ENCODE results near the gene DIAPH2. TPM values are rescaled to one million over a fixed set of nuclear protein-coding genes. Genes with fewer than 3 reads are reported as not detected.
"Not testable (repeated sequence)": the region's sequence is repeated elsewhere in the genome, so short reads cannot be mapped to it uniquely, and the experiment has no call there.

DIAPH2 gene
- total RNA-seq, 2 experiments from 2014 or later: 13.7 to 13.9 TPM

- Mint-ChIP-seq H3K27ac (no peak overlapping the region), H3K9me3 (no peaks in the 10 kb centered on the region), H3K36me3 (peaks cover 7% of the 10 kb centered on the region), H3K27me3 (no peaks in the 10 kb centered on the region), H3K4me3 (no peak overlapping the region), H3K4me1 (peaks cover 2% of the 10 kb centered on the region)
- POLR2A ChIA-PET: no interaction called here
- DNase-seq: no peak
- no peak for ATAC-seq (ENCODE audit: low read depth)
Observed at GRCh38 chrX:96700625-96701024, 16.0 kb downstream of the DIAPH2 start.

DNA sequence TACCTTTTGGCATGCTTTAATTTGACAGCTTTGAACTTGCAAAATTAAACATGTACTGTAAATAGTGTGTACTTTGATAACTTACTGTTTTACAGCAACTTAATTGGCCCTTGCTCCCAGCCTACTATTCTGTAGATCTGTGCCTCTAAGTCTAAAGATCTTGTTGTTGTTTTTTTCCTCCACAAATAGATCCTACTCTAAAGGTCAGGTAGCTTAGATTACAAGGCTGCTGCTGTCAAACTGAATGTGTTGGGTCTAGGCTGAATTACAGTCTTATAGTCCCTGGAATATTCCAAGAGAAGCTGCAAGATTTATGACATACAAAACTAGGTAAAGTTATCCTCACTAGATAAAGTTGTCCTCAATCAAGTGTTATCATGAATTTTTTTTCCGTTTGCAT is 18.7 kb downstream of the DIAPH2 start:
- no peaks in the 10 kb centered on the region for H3K9me3 Mint-ChIP-seq
- DNase-seq (no peak), ATAC-seq (ENCODE audit: low read depth) (no peak)
- H3K36me3 Mint-ChIP-seq: peaks cover 7% of the 10 kb centered on the region
- no peak overlapping the region for H3K4me3 Mint-ChIP-seq
- H3K27ac Mint-ChIP-seq: no peak overlapping the region
- peaks cover 3% of the 10 kb centered on the region for H3K4me1 Mint-ChIP-seq
- POLR2A ChIA-PET: no interaction called here
- no peaks in the 10 kb centered on the region for H3K27me3 Mint-ChIP-seq

- no peaks in the 10 kb centered on the region for H3K9me3 Mint-ChIP-seq
- no peak for ATAC-seq (ENCODE audit: low read depth)
- H3K4me1 Mint-ChIP-seq: peaks cover 3% of the 10 kb centered on the region
- no peak overlapping the region for H3K4me3 Mint-ChIP-seq
- no peak for DNase-seq
- POLR2A ChIA-PET: no interaction called here
- H3K27me3 Mint-ChIP-seq: no peaks in the 10 kb centered on the region
- peaks cover 7% of the 10 kb centered on the region for H3K36me3 Mint-ChIP-seq
- H3K27ac Mint-ChIP-seq: no peak overlapping the region
Observed at GRCh38 chrX:96703816-96704215, 19.2 kb downstream of the DIAPH2 start.

DNA sequence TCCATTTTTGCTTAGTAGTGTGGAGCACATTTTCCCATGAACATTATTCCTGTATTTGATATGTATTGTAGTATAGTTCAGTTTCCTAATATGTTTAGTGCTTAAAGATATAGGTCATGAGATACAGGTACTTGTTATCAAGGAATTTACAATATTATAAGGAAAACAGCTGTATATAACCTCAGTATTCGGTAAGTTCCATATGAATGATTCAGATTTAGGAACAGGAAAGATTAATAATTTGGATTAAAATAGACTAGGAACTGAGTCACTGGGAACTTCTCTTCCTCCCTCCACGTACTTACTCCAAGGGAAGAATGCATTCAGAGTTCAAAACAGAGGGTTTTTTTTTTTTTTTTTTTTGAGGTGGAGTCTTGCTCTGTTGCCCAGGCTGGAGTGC is 20.0 kb downstream of the DIAPH2 start:
- Mint-ChIP-seq H3K36me3 (peaks cover 7% of the 10 kb centered on the region), H3K4me1 (peaks cover 3% of the 10 kb centered on the region), H3K27me3 (no peaks in the 10 kb centered on the region), H3K9me3 (no peaks in the 10 kb centered on the region), H3K4me3 (no peak overlapping the region), H3K27ac (no peak overlapping the region)
- DNase-seq: no peak
- POLR2A ChIA-PET: no interaction called here
- no peak for ATAC-seq (ENCODE audit: low read depth)

DNA sequence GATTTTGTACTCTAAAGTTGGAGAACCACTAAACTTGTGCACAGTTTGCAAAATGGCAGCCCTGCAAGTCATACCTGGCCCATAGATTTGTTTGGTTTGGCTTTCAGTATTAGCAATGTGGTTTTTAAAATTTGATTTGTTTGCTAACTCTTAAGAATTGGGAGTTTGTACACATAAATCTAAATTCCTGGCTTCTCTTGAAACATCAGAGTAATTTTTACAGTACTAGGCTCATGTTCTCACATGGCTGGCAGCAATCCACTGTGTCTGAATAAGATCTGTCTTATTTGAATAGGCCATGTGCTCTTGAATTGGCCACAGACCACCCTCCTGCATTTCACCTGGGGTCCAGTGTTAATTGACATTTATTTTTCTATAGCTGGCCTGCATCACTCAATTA is 21.3 kb downstream of the DIAPH2 start:
- H3K27ac Mint-ChIP-seq: no peak overlapping the region
- ATAC-seq (ENCODE audit: low read depth): no peak
- H3K36me3 Mint-ChIP-seq: peaks cover 5% of the 10 kb centered on the region
- peaks cover 1% of the 10 kb centered on the region for H3K4me1 Mint-ChIP-seq
- H3K27me3 Mint-ChIP-seq: no peaks in the 10 kb centered on the region
- POLR2A ChIA-PET: no interaction called here
- DNase-seq: no peak
- H3K4me3 Mint-ChIP-seq: no peak overlapping the region
- no peaks in the 10 kb centered on the region for H3K9me3 Mint-ChIP-seq

DNA sequence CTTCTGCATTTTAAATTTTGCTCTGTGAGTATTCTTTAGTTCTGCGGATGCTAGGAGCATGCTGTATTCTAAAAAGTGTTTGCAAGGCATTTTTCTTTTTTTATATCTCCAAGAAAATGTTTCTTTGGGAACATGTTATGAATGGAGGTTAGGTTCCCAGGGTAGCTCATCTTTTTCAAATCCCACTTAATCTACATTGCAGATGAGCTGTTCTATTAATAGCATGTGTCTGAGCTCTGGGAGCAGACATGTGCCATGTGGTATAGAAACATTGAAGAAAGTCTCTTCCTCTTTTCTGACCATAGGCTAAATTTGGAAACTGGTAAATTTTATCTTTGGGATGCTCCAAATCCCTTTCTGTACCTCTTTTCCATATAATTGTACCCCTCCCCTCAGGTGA is 23.2 kb downstream of the DIAPH2 start:
- Mint-ChIP-seq H3K27ac (no peak overlapping the region), H3K27me3 (no peaks in the 10 kb centered on the region), H3K36me3 (peaks cover 3% of the 10 kb centered on the region), H3K4me3 (no peak overlapping the region), H3K9me3 (no peaks in the 10 kb centered on the region), H3K4me1 (peaks cover 1% of the 10 kb centered on the region)
- no peak for ATAC-seq (ENCODE audit: low read depth)
- POLR2A ChIA-PET: no interaction called here
- no peak for DNase-seq

DNA sequence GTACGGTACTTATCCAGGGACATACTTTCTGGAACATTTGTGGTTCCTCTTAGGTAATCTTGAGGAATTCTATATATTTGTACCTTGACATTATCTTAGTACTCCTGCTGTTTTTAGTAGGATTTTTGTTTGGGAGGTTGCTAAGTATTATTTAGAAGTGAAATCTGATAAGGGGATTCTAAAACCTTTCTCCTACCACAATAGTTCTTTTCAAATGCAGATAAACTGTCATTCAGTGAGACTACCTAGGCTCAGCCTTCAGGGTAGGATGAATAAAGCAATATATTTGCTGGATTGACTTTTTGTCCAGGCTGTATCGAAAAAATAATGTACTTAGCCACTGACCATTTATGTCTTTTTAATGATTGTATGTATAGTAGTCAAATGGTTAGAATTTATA is 25.4 kb downstream of the DIAPH2 start:
- POLR2A ChIA-PET: no interaction called here

GRCh38 chrX:96713303-96713702 is 28.7 kb downstream of the DIAPH2 start:
- Mint-ChIP-seq H3K27ac (no peak overlapping the region), H3K9me3 (peaks cover 2% of the 10 kb centered on the region), H3K4me3 (no peak overlapping the region), H3K27me3 (no peaks in the 10 kb centered on the region), H3K4me1 (no peaks in the 10 kb centered on the region), H3K36me3 (peaks cover 7% of the 10 kb centered on the region)
- ATAC-seq (ENCODE audit: low read depth) (no peak), DNase-seq (no peak)
- POLR2A ChIA-PET: no interaction called here

More for the DNA sequence above, 25.4 kb downstream of the DIAPH2 start:
- Mint-ChIP-seq H3K9me3 (no peaks in the 10 kb centered on the region), H3K36me3 (peaks cover 7% of the 10 kb centered on the region), H3K4me3 (no peak overlapping the region), H3K27me3 (no peaks in the 10 kb centered on the region), H3K4me1 (peaks cover 1% of the 10 kb centered on the region), H3K27ac (no peak overlapping the region)
- DNase-seq (no peak), ATAC-seq (ENCODE audit: low read depth) (no peak)

- H3K27me3 Mint-ChIP-seq; H3K4me3 Mint-ChIP-seq; DNase-seq; H3K36me3 Mint-ChIP-seq; H3K27ac Mint-ChIP-seq; ATAC-seq (ENCODE audit: low read depth); H3K4me1 Mint-ChIP-seq; H3K9me3 Mint-ChIP-seq: not testable (repeated sequence)
- POLR2A ChIA-PET: interaction anchor here (0.5 kb wide), 1 partner anchor 27 kb away, joined by 3 read pairs; no protein-coding TSS in a partner anchor
Observed at GRCh38 chrX:96714393-96714792, 29.8 kb downstream of the DIAPH2 start.

DNA sequence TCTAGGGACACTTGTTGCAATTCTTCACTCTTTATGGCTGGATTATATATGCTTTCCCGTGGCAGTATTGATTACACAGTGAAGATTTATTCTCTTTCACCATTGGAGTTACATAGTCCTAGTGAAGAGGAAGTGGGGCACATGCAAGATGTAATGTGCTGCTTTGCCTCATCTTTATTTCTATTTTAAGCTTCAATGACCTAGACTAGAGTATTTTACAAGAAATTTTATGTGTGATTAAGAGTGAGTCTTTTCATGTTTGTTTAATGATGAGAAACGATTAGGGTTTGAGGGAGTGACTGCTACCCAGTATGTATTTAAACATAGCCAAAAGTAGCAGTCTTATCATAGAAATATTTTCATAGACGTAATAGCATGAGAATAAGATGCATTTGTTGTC is 30.8 kb downstream of the DIAPH2 start:
- Mint-ChIP-seq H3K4me1 (no peaks in the 10 kb centered on the region), H3K27ac (no peak overlapping the region), H3K27me3 (no peaks in the 10 kb centered on the region), H3K4me3 (no peak overlapping the region), H3K9me3 (peaks cover 2% of the 10 kb centered on the region), H3K36me3 (peaks cover 10% of the 10 kb centered on the region)
- DNase-seq (no peak), ATAC-seq (ENCODE audit: low read depth) (no peak)
- POLR2A ChIA-PET: no interaction called here

- POLR2A ChIA-PET: no interaction called here
- Mint-ChIP-seq H3K4me3 (no peak overlapping the region), H3K27me3 (no peaks in the 10 kb centered on the region), H3K4me1 (no peaks in the 10 kb centered on the region), H3K27ac (no peak overlapping the region), H3K9me3 (peaks cover 2% of the 10 kb centered on the region), H3K36me3 (peaks cover 5% of the 10 kb centered on the region)
- DNase-seq (no peak), ATAC-seq (ENCODE audit: low read depth) (no peak)
Observed at GRCh38 chrX:96719161-96719875, 34.7 kb downstream of the DIAPH2 start.

GRCh38 chrX:96721354-96721753 is 36.7 kb downstream of the DIAPH2 start:
- H3K9me3 Mint-ChIP-seq: peaks cover 2% of the 10 kb centered on the region
- DNase-seq (no peak), ATAC-seq (ENCODE audit: low read depth) (no peak)
- no peaks in the 10 kb centered on the region for H3K4me1 Mint-ChIP-seq
- H3K36me3 Mint-ChIP-seq: peaks cover 7% of the 10 kb centered on the region
- no peak overlapping the region for H3K4me3 Mint-ChIP-seq
- H3K27ac Mint-ChIP-seq: no peak overlapping the region
- no peaks in the 10 kb centered on the region for H3K27me3 Mint-ChIP-seq
- POLR2A ChIA-PET: no interaction called here

DNA sequence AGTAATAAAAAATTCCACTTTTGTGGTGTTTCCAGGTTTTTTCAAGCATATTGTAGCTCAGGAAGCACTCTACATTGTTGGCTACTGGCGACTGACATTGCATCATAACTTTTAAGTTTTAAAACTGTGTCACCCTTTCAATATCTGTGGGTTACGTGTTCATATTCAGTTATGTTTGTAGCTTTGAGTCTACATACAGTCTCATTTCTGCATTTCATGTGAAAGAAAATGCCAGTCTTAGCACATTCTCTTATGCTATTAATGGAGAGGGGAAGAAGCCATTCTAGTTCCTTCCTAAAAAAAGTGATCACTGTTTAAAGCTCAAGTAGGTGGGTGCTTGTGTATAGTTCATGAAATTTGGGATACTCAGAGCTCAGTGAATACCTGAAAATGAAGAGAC is 38.1 kb downstream of the DIAPH2 start:
- DNase-seq (no peak), ATAC-seq (ENCODE audit: low read depth) (no peak)
- Mint-ChIP-seq H3K36me3 (peaks cover 7% of the 10 kb centered on the region), H3K27ac (no peak overlapping the region), H3K27me3 (no peaks in the 10 kb centered on the region), H3K4me3 (no peak overlapping the region), H3K4me1 (no peaks in the 10 kb centered on the region), H3K9me3 (peaks cover 2% of the 10 kb centered on the region)
- POLR2A ChIA-PET: no interaction called here

DNA sequence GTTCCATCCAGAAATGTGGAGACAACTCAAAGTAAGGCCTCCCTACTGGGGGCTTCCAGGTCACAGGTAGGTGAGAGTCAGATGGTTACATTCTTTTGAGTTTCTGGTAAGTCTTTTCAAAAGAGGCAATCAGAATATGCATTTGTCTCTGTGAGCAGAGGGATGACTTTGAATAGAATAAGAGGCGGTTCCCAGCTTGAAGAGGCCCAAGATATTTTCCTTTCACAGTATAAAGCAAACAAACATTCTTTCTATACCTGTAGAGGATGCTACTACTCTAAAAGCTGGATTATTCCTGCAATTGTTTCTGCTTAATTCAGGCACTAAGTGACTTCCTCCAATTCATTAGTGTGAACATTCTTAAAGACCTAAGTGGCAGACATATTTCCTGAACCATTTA is 44.4 kb downstream of the DIAPH2 start:
- no peaks in the 10 kb centered on the region for H3K9me3 Mint-ChIP-seq
- POLR2A ChIA-PET: no interaction called here
- no peak overlapping the region for H3K27ac Mint-ChIP-seq
- H3K4me1 Mint-ChIP-seq: peaks cover 1% of the 10 kb centered on the region
- no peak for DNase-seq
- H3K27me3 Mint-ChIP-seq: no peaks in the 10 kb centered on the region
- no peak for ATAC-seq (ENCODE audit: low read depth)
- no peak overlapping the region for H3K4me3 Mint-ChIP-seq
- H3K36me3 Mint-ChIP-seq: peaks cover 3% of the 10 kb centered on the region

Data from activated naive CD8-positive, alpha-beta T cell treated with anti-CD3 and anti-CD28 coated beads, Interleukin-2, amount 10 ng/mL, durations not matched to agents 7 days and 5 days (primary cell).